Body of pancreas (tissue), 4 donors: ENCODE data around the gene FASTK.
A peak's percentile ranks its signal among the peaks of the same experiment; 100 is the strongest.

Experiments
- POLR2A ChIP-seq, 3 donors: fragments of 450-650 bp; IDR thresholded peaks; one replicate each; pipeline ENCODE4 v1.6.1; 2016; ENCODE audit warnings: antibody characterized with exemption in 3 of 3, mild to moderate bottlenecking in 2 of 3
- TF ChIP-seq, protein P1 (sequence below), 7 experiments: fragments of 450-650 bp in 4 of 7; fragments of 200-600 bp in 3 of 7; sonication (generic) in 3 of 7; IDR thresholded peaks; one replicate each; pipeline ENCODE4 v1.5.1; 2016 to 2019; ENCODE audit warnings: antibody characterized with exemption in 7 of 7

DNA sequence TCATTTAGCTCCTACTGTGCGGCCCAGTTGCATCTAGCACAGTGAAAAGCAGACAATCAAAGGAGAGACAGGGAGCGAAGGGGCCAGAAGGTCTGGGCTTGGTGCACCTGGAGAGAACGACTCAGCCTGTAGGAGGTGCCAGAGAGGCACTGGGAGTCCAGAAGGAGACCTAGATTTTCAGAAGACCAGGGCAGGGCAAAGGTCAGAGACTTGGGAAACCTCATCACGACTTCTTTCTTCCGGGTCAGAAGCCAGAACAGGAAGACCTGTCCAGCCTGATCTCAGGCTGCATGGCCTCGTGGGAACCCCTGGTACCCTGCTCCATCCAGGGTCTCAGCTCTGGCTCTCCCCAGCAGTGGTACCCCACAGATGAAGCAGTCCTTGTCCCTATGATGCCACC lies 10.8 kb upstream of the FASTK start:
- TF ChIP-seq, protein P1, sequence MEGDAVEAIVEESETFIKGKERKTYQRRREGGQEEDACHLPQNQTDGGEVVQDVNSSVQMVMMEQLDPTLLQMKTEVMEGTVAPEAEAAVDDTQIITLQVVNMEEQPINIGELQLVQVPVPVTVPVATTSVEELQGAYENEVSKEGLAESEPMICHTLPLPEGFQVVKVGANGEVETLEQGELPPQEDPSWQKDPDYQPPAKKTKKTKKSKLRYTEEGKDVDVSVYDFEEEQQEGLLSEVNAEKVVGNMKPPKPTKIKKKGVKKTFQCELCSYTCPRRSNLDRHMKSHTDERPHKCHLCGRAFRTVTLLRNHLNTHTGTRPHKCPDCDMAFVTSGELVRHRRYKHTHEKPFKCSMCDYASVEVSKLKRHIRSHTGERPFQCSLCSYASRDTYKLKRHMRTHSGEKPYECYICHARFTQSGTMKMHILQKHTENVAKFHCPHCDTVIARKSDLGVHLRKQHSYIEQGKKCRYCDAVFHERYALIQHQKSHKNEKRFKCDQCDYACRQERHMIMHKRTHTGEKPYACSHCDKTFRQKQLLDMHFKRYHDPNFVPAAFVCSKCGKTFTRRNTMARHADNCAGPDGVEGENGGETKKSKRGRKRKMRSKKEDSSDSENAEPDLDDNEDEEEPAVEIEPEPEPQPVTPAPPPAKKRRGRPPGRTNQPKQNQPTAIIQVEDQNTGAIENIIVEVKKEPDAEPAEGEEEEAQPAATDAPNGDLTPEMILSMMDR (IDR thresholded peaks at IDR 0.05) = peak; percentile 37 to 61 (median 47)
- TF ChIP-seq POLR2A (IDR thresholded peaks at IDR 0.05) = no peak
